Fibroblast of mammary gland (primary cell): ENCODE data around the gene ADI1.

Experiments used
- DNase-seq: peaks from one replicate; pipeline ENCODE4 v3.0.0-alpha.2; 2010; ENCODE audit warnings: low read depth
- H3K4me3 ChIP-seq: 2 replicates; pipeline ENCODE4 v1.5.1; 2011; ENCODE audit warnings: low read depth, mild to moderate bottlenecking, low read length, moderate library complexity; ENCODE audit not compliant: control insufficient read depth
- CTCF ChIP-seq: conservative IDR thresholded peaks from 2 replicates; pipeline ENCODE4 v1.5.1; 2011; ENCODE audit warnings: low read depth, low read length, inconsistent platforms; ENCODE audit not compliant: control insufficient read depth, insufficient read depth

The ADI1 gene

GRCh38 chr2:3519255-3520205, at the start of gene ADI1:
Gene ADI1 (minus strand): TSS chr2:3519531. CDS start chr2:3519487, 44 bp downstream.
- H3K4me3 ChIP-seq = peak within 1 kb of the TSS; percentile 87
- DNase-seq = peak; percentile 63
- no peak for TF ChIP-seq CTCF

DNA sequence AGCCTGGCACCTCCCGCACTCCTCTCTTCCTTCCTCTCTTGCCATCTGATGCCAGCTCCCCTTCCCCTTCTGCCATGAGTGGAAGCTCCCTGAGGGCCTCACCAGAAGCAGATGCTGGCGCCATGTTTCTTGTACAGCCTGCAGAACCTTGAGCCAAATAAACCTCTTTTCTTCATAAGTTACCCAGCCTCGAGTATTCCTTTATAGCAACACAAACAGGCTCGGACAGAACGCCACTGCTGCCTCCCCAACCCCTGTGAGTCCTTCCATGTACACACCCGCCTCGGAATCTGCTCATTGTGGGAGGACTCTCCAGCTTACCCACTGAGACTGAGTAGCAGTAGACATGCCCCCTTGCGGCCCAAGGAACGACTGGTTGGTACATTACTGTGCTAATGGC, 47.5 kb upstream of the ADI1 start:
- DNase-seq = no peak

DNA sequence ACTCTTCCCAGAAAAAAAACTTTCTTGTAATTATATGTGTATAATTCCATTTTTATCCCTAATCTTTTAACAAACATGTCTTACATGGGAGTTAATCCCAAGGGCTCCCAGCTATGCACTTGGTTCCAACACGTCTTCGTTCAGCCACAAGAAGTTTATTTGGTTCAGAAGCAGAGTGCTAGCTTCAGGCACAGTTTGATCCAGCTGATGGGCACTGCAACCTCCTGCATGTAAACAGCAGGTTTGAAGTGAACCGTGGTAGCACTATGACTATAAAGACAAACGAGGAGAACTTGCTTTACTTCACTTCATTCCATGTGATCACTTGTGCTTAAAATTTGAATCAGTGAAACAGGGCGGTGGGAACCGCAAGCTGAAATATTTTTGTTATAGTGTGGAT, 45.8 kb upstream of the ADI1 start:
- H3K4me3 ChIP-seq = no peak overlapping the region
- no peak for DNase-seq
- no peak for TF ChIP-seq CTCF

More for the DNA sequence above, 47.5 kb upstream of the ADI1 start:
- H3K4me3 ChIP-seq = no peak overlapping the region
- no peak for TF ChIP-seq CTCF

DNA sequence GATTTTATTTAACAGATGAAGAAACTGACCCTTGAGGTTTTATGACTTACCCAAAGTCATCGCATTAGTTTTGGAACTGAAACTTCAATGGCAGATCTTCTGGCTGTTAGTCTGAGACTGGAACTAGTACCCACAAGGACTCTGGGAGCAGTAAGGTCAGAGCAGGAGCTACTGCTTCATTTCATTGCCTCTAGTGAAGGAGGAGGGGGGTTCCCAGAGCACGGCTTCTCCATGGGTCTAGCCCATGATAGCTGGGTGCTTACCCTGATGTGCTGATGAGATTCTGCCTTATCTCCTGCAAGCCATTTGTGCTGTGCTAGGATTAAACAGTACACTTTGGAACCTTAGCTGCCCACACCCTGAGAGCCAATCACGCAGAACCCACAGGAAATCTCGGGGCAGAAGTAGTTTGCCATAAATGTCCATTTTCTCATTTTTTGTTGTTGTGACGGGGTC, 44.2 kb upstream of the ADI1 start:
- no peak for DNase-seq
- H3K4me3 ChIP-seq = no peak overlapping the region
- TF ChIP-seq CTCF = no peak

GRCh38 chr2:3558205-3559014, 39.1 kb upstream of the ADI1 start, which contains the start of gene RNASEH1:
Gene RNASEH1 (minus strand): TSS chr2:3558333. CDS start chr2:3558260, 73 bp downstream.
- peak; percentile 99 for DNase-seq
- no peak for TF ChIP-seq CTCF
- peak within 1 kb of the TSS; percentile 66 for H3K4me3 ChIP-seq

DNA sequence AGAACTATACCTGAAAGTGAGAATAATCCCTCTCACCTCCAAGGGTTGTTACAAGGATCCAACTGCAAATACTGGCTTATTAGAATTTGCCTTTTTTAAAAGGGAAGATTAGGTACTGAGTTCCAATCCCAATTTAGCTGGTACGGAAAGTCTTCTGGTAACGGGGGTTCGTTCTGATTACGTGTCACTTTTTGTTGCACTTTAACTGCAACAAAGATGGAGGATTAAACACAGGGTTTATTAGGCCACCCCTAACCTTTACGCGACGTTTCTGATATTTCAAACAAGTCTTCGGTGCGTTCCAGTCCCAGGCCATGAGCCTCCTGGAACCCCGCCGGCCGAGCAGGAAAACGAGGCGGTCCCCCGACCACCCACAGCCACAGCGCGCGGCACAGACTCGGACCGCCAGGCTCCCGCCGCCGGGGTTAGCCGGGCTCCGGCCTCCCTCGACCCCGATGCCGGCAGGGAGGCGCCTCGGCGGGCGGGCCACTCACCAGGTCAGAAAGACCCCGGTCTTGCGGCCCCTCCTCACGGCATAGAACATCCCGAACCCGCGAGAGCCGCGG, 38.4 kb upstream of the ADI1 start:
- no peak for DNase-seq
- TF ChIP-seq CTCF = no peak
- peak overlapping the region; percentile 64 for H3K4me3 ChIP-seq
